NOMO-1 (cell line): ENCODE data around the gene RASGRF1.

Experiments
- DNase-seq, 2 experiments: peaks; one replicate each; lab custom pipeline; 2025; ENCODE audit not compliant: unreplicated experiment in 2 of 2; lab: John Stamatoyannopoulos, UW

The RASGRF1 gene

DNA sequence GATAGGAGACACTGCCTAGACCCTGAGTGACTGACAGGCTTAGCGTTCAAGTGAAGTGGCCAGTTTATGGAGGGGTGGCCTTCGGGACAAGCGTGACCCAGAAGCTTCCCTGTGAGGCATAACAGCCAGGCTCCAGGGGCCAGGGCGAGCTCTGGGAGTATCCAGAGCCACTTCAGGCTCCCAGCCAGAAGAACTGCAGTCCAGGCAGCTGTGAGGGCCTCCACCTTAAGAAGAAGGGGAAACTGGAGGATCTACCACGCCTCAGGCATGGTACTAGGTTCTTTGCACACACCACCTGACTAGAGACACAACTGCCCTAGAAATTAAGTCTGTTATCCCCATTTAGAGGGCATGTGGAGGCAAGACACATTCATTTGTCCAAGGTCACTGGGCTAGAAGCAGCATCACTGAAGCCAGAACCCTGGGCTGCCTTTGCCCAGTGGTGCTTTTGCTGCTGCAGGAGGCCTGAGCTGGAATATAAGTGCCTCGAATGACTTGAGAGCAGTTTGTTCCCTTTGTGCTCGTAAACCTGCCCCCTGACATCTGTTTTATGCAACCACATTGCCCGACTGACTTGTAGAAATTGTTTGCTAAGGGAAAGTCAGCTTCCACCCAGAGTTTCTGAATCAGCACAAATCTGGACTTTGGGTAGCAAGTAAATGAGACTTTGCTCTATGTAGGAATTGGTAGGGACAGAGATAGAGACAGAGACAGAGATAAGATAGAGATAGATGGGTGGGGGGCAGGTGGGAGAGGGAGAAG, 23.3 kb downstream of the RASGRF1 start:
- DNase-seq, result no peak

DNA sequence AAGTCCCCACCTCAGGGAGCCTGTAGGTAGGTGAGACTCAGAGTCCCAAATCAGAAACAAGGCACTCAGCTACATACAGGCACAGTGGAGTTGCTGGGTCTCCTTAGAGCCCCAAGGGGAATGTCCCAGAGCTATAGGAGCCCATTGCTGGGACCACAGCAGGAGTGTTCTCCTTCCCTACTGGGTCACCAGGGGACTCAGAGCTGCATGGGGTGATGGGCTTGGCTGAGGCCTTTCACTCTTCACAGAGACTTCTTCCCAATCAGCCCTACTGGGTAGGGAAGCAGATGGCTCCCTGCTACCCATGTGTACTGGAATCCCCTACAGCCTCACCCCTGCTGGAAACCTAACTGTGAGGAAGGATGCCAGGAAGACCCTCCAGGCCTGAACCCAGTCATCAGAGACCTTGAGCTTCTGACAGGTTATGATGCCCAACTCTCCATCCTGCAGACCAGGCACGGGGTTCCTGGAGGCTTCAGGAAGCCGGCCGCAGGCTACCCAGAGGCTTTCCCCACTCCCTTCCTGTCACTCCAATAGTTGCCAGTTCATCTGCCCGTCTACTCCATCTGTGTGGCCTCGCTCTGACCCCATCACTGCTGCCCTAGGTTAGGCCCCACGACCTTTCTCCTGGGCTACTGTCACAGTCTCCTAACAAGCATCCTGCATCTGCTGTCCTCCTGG, 24.0 kb downstream of the RASGRF1 start:
- no peak for DNase-seq

DNA sequence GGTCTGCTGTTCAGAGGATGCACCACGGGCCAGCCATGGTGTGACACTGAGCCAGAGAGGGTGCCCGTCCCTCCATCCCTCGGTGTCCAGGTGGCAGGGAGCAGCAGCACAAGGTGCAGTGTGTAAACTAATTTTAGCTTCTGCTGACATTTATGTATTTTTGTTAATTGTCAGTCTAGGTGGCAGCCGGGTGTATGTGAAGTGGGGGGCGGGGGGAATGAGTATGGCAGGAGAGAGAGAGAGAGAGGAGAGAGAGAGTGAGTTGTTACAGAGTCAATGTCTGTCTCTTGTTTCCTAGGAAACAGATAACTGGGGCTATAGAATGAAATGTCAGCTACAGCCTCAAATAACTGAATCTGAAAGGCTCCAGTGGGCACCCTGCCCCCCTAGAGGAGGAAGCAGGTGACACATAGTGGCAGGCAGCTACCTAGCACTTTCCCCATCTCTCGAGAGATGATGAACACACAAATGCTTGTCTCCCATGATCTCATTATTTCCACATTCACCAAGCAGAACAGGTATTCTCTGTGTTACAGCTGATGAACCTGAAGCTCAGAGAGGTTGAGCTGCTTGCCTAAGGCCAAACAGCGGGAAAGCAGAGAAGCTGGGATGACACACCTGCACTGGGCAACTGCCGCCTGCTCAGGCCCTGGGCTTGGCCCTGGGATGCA, 24.7 kb downstream of the RASGRF1 start:
- DNase-seq, result no peak

DNA sequence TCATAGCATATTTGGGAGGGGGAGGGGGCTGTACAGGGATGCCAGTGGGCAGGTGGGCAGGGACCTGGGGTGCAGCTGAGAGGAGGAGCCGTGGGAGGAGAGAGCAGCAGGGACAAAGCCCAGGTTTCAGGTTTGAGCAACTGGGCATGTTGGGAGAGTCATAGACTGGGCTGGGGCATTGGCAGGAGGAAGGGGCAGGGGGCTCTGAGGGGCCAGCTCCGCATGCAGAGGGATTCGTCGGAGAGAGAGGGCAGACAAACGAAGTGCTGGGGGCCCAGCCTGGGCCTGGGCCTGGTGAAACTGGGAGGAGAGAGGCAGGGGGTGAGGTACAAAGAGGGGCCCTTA, 25.2 kb downstream of the RASGRF1 start:
- DNase-seq, result no peak

DNA sequence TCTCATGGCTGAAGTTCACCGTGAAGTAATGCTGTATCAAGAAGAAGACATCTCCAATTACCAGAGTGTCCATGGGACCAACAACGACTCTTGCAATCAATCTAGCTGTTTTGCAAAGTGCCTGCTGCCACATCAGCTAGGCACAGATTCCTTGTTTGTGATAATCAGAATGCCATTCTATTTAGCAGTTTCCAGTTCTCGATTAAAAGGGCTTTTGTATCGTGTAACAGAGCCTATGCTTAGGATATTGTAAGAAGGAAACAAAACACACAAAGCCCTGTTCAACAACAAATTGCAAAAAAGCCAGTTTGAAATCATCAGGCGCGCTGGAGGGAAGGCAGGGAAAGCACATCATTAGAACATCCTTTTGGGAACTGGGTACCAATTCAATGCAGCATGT, 26.1 kb downstream of the RASGRF1 start:
- DNase-seq, result no peak

DNA sequence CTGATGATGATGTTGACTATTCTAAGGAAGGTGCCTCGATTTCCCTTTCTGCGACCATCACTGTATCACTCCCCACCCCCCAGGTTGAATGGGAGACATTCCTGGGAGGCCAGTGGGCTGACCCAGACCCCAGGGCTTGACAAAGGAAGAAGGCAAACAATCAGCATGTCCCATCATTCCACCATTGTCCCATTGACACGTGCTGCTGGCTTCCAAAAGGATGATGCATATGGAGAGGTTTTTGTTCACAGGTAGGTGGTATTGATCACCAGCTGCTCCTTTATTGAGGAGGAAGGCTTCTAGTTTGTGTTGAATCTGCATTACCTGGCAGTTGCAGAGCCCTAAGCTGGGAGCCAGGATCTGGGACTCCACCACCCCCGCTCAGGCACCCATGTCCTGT, 30.4 kb downstream of the RASGRF1 start:
- DNase-seq, result no peak

DNA sequence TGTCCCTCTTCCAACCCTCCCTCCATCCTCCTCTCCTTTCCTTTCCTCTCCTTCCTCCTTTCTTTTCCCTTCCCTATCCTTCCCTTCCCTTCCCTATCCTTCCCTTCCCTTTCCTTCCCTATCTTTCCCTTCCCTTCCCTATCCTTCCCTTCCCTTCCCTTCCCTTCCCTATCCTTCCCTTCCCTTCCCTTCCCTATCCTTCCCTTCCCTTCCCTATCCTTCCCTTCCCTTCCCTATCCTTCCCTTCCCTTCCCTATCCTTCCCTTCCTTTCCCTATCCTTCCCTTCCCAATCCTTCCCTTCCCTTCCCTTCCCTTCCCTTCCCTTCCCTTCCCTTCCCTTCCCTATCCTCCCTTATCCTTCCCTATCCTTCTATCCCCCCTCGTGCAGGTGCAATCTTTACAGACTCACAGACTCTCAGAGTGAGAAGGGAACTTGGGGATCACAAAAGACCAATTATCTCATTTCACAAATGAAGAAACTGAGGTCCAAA, 31.5 kb downstream of the RASGRF1 start:
- no peak for DNase-seq

DNA sequence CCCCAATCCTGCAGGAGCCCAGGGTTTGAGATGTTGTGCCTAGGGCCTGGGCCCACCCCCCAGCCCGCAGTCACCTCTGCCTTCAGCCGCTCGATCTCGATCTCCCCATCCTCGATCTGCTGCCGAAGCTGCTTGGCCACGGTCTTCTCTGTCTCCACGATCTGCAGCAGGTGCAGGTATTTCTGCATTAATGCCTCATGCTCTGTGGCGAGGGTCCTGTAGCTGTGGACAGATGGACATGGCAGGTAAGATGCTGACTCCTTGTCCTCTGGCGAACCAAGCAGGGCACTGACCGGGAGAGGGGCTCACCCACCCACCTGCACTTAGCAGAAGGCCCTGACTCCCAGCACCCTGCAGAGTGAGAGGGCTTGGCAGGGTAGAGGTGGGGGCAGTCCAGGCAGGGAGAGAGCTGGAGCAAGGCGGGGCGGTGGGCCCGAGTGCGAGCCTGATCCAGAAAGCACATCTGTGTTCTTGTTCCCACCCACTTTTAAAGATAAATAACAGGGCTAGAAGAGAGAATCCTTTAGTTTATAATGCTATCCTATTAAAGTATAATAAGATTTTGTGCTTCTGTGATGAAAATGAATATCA, 32.2 kb downstream of the RASGRF1 start:
- no peak for DNase-seq

DNA sequence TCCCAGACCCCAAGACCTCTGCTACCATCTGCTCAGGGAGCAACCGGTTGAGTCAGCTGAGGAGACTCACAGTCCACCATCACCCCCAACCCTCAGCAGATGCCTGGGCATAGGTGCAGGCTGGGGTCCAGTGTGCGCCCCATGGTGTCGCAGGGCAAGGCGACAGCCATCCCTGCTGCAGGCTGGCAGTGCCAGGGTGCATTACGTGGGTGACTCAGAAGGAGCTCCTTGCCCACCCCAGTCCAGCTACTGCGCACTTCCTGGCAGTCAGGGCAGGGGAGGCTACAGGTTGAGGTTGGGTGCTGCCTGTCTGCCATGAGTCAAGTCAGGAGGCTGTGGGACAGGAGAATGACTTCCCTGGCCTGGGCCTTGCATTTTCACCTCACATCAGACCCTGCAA, 33.5 kb downstream of the RASGRF1 start:
- DNase-seq, result no peak

DNA sequence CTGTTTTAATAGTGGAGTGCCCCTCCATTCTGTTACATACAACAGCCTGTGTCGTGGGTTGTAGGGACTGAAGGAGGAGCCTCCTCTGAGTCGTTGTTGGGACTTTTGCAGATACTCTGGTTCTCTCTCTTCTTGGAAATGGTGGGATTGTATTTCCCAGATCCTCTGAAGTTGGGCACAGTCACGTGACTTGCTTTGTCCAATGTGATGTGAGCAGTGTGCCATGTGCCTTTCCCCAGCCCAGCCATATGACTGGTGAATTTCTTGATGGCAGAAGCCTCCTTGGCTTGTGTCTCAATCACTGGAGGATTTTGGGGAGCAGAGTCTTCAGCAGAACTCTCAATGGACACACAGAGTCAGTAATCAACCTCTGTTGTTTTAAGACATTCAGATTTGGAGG, 36.2 kb downstream of the RASGRF1 start:
- no peak for DNase-seq

DNA sequence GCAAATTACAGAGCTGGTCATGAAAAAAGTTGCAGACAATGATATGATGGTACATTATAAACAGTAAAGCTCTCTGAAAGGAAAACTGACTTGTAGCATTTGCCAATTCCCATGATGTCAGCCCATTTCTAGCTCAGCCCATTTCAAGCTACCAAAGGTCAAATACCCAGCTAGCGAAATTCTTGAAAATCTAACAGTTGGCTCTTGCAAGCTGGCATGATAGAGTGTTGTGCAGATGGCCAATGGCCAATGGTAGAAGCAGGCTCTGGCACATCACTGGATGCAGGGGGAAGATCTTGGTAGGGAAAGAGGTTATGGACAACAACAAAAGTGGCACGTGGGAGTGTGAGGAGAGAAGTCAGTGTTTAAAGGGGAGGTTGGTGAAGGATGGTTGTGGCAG, 36.7 kb downstream of the RASGRF1 start:
- DNase-seq, result no peak

DNA sequence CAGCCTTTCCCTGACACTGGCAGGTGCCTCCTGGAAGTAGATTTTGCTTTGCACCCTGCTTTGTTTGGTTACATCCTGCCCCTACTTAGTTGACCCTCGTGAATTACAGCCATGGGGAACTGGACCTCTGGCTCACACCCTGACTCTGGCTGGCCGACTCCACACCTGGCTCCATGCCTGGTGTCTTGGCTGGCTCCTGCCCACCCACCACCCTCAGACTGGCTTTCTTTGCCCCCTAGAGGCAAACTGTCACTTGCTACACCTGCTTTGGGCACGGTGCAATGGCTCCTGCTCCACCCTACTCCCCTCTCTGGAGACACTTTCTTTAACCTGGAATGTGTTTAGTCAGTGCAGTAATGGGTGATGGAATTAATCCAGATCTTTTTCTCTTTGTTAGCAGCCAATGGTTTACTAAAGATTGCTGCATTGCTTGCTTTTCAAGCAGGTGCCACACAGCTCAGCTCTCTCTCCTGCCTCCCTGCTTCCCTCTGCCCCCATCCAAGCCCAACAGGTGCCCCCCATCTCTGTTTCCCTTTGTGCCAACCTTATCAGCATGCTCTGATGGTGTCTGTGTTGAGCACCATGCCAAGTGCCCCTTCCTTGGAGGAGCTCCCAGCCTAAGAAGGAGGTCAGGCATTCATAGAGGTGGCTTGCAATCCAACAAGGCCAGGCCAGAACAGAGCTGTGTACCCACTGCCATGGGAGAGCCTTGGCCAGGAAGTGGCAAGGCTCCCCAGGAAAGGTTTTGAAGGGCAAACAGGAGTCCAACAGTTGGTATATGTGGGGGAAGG, 38.4 kb downstream of the RASGRF1 start:
- DNase-seq, result no peak

DNA sequence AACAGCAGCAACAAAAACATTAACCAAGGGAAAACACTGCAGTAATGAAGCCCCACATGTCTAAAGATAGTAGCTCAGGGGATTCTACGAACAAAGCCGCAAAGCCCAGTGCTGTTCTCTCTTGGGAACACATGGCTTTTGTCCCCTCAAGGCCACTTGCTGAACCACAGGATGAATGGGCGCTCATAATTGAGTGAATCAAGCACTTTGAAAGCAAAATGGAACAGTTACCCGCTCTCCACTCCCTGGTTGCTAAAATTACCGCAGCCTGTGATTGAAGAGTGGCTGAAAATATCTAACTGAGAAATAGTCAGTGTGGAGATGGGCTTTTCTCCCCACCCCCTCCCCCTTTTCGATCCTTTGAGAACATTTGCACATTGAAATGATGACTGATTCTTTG, 39.6 kb downstream of the RASGRF1 start:
- no peak for DNase-seq

DNA sequence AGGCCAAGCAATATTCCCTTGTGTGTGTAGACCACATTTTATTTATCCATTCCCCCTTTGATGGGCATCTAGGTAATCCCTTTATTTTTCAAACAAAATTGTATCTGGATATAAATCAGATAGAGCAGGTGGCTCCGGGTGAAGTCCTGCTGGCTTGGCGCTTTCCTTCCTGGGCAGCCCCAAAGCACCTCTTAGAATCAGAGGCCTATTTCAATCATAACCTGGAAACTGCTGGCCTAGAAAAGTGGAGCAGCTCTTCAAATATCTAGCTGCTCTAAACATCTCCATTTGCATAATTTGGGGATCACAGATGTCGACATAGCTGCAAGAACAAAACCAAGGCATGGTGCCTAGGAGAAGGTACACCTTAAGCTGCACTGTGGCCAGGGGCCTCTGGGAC, 40.2 kb downstream of the RASGRF1 start:
- DNase-seq, result no peak

DNA sequence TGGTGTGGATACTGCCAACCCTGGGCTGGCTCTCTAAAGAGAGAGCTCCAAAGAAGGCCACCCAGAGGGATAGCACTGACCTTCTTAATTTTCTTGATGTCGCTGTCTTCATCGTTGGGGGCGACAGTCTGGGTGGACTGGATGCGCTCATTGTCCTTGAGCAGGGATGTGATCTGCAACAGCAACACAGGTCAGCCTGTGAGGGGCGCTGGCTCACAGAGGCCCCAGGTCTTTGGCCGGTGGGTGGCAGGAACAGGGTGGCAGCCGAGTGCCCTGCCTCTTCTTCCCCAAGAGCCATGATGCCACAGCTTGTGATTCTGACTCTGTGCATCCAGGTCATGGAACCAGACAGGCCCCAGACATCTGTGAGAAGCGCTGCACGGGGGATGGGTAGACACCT, 41.2 kb downstream of the RASGRF1 start:
- DNase-seq, result no peak

DNA sequence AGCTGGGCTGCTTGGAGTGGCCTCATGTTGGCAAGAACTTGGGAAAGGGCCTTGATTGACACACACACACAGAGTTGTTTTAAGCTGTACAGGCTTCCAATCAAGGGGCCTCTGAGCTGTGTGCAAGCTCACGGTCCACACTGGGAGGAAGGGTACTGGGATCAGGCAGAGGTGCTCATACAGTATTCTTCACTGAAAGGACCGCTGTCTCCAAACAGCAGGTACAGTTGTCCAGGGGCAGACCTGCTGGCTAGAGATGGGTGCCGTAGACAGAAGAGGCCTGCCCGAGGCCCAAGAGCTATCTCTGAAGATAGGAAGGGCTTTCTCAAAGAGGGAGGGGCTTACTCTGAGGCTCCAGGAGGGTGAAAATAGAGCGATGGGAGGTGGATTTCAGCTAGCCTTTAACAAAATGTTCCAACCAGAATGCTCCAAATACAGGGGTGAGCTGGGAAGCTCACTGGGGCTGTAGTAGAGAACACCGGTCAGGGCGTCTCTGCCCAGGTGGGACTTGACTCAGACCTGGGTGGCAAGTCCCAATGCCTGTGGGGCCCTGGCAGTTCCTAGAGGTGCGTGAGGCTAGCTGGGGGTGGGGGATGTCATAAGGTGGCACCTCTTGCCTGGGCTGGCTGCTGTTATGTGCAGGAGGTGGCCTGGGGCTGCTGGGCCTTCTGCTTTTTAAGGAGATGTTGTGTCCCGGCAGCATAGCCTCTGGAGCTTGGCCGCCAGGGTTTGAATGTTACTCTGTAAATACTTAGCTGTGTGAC, 42.7 kb downstream of the RASGRF1 start:
- no peak for DNase-seq

DNA sequence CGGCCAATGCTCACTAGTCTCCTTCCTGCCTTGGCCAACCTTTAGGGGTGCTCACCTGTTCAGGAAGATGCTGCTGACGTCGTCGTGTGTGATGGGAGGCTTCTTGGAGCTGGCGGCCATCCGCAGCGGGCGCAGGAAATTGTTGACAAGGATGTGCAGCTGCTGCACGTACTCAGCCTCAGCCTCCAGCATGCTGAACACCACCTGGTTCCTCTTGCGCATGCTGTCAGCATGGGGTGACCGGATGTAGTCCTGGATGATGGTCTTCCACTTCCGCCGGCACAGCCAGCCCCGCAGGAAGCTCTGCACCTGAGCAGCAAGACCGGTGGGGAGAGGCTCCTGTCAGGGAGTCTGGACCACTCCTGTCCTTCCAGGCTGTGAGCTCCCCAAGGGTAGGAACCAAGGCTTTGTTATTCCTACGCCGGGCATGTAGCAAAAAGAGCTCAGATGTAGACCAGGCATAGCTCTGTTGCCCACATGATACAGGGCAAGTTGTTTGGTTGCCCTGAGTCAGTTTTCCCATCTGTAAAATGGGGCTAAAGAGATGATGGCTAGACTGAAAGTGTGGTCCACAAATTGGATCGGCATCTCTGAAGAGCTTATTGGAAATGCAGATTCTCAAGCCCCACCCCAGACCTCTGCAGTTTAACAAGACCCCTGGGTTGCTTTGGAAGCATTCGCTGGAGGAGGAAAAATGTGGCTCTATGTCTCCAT, 43.7 kb downstream of the RASGRF1 start:
- no peak for DNase-seq

DNA sequence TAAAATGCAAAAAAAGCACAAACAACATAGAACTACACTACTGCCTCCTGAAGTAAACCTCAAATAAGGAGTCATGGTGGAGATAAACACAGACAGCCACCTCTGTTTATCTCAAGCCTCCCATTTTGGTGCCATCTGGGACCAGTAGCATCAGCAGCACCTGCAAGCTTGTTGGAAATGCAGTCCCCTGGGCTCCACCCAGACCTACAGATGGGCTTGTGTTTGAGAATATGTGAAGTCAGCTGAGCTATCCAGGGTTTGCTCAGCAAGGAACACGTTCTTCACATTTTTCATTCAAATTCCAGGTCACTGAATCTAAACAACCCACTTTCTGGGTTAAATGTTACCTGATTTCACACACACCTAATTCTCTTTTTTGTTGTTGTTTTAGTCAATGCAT, 45.5 kb downstream of the RASGRF1 start:
- DNase-seq, result no peak

DNA sequence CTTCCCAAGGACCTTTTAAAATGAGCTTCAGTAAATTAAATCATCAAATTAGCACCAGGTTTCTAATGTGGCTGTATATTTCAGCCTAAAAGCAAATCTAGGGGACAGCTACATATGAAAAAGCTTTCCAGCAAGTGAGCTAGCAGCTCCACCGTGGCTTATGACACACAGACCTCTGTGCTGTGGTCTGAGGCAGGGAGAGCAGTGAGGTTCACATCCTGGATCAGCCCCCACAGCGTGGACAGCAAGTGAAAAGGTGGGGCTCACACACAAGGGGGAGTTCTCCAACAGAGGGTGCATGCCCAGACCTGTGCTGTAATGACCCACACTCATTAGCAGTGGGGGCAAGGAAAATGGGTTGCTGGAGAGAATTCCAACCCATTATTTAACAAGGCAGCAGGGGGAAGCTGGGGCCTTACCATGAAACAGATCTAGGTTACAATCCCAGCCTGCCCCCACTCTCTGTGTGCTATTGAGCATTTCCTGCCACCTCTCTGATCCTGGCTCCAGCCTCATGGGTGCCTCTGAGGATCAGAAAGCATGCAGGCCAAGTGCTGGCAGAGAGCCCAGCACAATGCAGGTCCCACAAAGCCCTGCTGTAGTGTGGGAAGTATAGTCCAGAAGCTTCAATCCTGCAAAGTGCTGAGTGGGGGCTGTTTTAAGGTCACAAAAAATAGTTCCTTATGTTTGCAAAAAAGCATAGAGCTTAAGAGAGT, 48.2 kb downstream of the RASGRF1 start:
- DNase-seq, result no peak
